GM21576 (cell line): ENCODE data around the gene MLPH.

Source experiments
- ATAC-seq: cut with Tn5 transposase; IDR thresholded peaks from one replicate; pipeline ENCODE4 v1.9.1; 2021; ENCODE audit warnings: mild to moderate bottlenecking, moderate library complexity; ENCODE audit not compliant: unreplicated experiment

The MLPH gene

DNA sequence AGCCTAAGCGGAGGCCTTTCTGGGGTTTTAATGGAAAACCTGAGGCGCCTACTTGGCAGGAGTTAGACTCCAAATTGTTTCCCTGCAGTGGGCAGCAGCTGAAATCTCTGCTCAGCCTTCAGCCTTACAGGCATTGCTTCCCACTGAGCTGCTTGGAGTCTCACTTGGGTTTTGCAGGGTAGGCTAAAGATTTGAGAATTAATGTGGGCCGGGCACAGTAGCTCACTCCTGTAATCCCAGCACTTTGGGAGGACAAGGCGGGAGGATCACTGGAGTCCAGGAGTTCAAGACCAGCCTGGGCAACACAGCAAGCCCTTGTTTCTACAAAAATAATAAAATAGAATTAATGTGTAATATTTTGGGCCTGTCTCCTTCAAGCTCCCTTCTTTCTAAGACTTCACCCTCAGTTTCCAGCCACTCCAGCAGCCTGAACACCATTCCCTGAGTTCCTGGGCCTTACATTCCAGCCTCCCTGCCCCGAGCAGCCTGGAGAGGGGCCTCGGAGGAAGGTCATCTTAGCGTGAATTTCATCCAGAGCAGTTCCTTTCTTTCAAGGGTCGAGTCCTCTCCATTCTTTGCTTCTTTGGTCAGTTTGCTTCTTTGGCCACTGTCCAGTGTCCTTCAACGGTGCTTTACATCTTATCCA lies 112.5 kb downstream of the MLPH start:
- no peak for ATAC-seq

DNA sequence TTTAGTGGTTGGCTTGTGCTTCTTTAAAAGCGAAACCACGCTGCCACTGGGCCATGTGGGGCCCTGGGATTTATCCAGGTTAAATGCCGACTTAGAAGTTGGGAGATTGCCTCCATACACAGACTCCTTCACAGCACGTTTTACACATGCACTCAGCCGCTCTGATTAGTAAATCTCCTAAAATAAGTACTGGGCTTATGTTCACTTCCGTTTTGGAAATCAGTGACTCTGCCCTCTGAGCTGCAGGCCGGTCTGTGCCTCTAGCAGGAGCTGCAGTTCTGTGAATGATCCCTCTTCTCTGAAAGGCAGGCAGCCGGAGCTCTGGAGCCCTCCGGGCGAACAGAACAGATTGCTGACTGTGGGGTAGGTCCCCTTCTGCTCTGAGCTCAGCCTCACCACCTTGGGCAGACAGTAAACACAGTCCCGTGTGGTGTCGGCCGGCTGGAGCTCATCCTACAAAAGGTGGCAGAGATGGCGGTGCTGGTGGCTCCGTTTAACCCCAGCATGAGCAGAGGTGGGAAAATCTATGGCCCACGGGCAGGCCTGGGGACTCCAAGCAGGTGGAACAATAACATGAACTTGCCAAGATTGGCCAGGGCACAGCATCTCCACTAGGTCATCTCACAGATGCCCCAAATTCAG lies 113.3 kb downstream of the MLPH start:
- ATAC-seq: no peak

DNA sequence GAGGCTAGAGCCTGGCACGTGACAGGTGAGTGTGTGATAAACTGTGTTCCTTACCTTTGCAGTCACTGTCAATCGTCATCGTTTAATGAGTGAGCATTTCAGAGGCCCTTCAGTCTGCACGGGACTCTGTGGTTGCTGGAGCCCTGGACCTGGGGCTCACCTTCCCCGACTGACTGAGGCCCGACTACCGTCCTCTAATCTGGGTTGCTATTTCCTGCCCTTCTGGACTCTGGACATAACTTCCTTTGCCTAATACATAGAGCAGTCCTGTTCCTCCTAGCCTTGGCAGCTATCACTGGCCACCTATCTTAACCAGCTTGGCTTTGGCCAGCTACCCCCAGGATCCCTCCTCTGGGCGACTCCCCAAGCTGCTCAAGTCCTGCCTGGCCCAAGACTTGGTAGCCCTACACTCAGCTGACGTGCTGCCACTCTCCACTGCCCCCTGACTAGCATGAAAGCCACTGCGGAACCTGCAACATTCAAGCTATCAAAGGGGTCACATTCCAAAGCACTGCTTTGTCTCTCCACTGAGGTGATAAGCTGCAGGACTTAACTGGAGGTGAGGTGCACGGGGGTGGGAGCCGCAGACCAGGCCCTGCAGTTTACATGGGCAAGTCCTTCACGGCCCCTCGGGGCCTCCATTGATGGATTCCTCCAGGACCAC lies 114.5 kb downstream of the MLPH start:
- ATAC-seq: no peak

DNA sequence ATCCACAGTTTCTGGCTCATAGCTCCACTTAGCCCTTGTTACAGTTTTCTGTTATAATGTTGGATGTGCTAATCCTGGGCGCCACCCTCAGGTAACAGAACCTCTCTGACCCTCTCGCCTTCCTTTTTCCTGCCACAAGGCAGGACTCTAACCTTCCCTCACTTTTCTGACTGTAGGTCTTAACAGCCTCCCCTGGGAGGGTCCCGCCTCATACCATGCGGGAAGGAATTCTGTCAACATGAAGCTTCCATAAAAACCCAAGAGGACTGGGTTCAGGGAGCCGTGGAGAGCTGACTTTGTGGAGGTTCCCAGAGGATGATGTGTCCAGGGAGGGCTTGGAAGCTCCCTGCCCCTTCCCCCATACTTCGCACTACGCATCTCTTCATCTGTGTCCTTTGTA lies 115.4 kb downstream of the MLPH start:
- ATAC-seq: no peak

DNA sequence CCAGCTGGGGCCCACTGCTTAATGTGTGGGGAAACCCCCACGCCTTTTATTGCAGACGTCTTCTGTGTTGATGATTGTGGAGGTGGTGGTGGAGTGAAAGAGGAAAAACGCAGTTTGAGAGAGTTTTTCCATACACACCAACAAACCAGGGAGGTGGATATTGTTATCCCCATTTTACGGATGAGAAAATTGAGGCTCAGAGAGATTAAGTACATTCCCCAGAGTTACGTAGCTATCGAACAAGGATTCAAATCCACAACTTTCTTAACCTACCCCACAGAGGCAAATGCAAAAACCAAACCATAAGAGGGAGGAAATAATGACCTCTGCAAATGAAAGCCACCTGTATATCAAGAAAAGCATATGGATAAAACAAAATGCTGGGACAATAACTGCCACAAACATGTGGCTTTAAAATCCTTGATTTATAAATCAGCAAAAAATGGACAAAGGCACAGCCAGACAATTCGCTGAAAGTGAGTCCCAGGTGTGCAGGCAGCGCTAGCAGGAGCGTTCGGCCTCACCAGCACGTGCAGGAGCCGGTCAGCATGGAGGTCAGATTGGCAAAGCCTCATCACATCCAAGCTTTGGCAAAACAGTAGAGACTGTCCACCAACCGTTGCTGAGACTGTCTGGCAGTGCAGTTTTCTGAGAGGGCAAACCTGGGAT lies 116.1 kb downstream of the MLPH start:
- ATAC-seq: no peak

DNA sequence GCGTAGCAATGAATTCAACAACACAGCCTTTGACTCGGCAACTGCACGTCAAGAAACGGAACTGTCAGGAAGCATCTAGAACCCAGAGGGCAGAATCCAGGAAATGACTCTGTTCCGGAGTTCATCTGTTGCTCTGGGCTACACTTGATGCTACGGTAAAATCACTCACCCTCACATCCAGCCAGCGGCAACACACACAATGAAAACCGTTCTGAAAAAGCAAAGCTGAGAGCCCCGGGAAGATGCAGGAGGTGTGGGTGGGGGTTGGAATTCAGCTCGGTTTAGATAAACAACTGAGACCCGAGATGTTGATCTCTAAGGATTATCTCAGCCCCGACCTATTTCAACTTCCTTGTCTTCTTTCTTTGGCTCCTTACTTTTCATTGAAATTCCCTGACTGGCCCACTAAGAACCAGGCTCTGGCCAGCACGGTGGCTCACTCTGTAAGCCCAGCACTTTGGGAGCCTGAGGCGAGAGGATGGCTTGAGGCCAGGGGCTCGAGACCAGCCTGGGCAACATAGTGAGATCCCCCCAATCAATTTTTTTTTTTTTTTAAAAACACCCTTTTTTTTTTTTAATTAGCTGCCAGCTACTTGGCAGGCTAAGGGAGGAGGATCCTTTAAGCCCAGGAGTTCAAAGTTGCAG lies 116.8 kb downstream of the MLPH start:
- no peak for ATAC-seq

DNA sequence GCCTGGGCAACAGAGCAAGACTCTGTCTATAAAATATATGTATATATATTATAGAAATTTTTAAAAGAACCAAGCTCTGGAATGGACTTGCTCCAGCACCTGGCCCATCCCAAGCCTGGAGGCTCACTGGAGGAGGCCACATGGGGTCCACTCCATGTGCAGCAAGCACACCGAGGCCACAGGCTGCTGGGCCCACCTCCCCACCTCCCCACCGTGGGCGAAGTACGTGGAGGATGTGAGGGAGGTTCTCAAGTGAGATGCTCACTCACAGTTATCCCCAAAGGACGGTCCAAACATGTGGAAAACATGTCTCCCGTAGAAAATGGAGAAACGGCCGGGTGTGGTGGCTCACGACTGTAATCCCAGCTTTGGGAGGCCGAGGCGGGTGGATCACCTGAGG lies 117.3 kb downstream of the MLPH start:
- ATAC-seq: no peak
